H1 (cell line): ENCODE results near the gene FGFBP1. TPM values are rescaled to one million over a fixed set of nuclear protein-coding genes. Genes with fewer than 3 reads are reported as not detected.

Experiments
- CTCF ChIA-PET: fragments of 300-600 bp; sonication (Branson Sonifier 250); formaldehyde crosslinking; loops from one replicate; lab custom pipeline; 2021; ENCODE audit not compliant: partially characterized antibody; lab: Charles Lee
- POLR2A ChIA-PET: fragments of 300-600 bp; sonication (Branson Sonifier 250); formaldehyde crosslinking; loops from one replicate; lab custom pipeline; 2021; ENCODE audit warnings: inconsistent platforms; ENCODE audit not compliant: partially characterized antibody; lab: Charles Lee
- DNase-seq, 2 experiments: peaks; one replicate each; pipeline versions ENCODE4 v3.0.0 to v3.0.0-alpha.2; 2010 to 2022; ENCODE audit warnings: low spot score in 2 of 2, low read depth in 1 of 2, mixed read lengths in 1 of 2
- FAIRE-seq: peaks from 2 replicates; lab custom pipeline; 2011; peaks lifted over from hg19 to GRCh38; lab: Jason Lieb, UNC
- H2AFZ ChIP-seq: 2 replicates; pipeline ENCODE4 v1.8.1; 2012; ENCODE audit warnings: low read length, inconsistent platforms
- H2AK5ac ChIP-seq: 2 replicates; pipeline ENCODE4 v1.6.1; 2013; ENCODE audit warnings: low read depth, low read length
- H2BK120ac ChIP-seq: replicated peaks from 2 replicates; pipeline ENCODE3; 2013; ENCODE audit warnings: low read depth, low read length, inconsistent platforms
- H2BK12ac ChIP-seq: 2 replicates; pipeline ENCODE4 v1.6.1; 2013; ENCODE audit warnings: low read depth, low read length
- H2BK15ac ChIP-seq: 2 replicates; pipeline ENCODE4 v1.6.1; 2013; ENCODE audit warnings: low read length
- H2BK20ac ChIP-seq: 2 replicates; pipeline ENCODE4 v1.6.1; 2013; ENCODE audit warnings: low read length
- H2BK5ac ChIP-seq: 2 replicates; pipeline ENCODE4 v1.6.1; 2013; ENCODE audit warnings: low read depth, low read length
- H3K14ac ChIP-seq: 2 replicates; pipeline ENCODE4 v1.6.1; 2013; ENCODE audit warnings: inconsistent platforms; ENCODE audit not compliant: insufficient read length
- H3K18ac ChIP-seq: 2 replicates; pipeline ENCODE4 v1.6.1; 2013; ENCODE audit warnings: low read length; ENCODE audit errors: extremely low read depth
- H3K23ac ChIP-seq: 2 replicates; pipeline ENCODE4 v1.6.1; 2013; ENCODE audit warnings: inconsistent platforms; ENCODE audit not compliant: insufficient read length
- H3K23me2 ChIP-seq: 2 replicates; pipeline ENCODE4 v1.6.1; 2013; ENCODE audit warnings: low read depth, low read length
- H3K27ac ChIP-seq: 2 replicates; pipeline ENCODE4 v1.6.1; 2011; ENCODE audit warnings: low read depth, low read length, inconsistent platforms
- H3K27me3 ChIP-seq, 4 experiments: replicated peaks in 1 of 4; 1 replicate in 1 of 4; 2 replicates in 3 of 4; pipeline versions ENCODE4 v1.6.1 to v1.8.1; 2011 to 2013; ENCODE audit warnings: low read length in 3 of 4, mild to moderate bottlenecking in 3 of 4, inconsistent platforms in 2 of 4, mixed read lengths in 2 of 4, moderate library complexity in 1 of 4; ENCODE audit not compliant: control insufficient read depth in 3 of 4, insufficient read depth in 3 of 4; ENCODE audit errors: extremely low read depth in 1 of 4
- H3K36me3 ChIP-seq, 4 experiments: 2 replicates each; pipeline versions ENCODE4 v1.6.1 to v1.8.1; 2011 to 2013; ENCODE audit warnings: mild to moderate bottlenecking in 4 of 4, low read length in 3 of 4, moderate library complexity in 2 of 4, control low read depth in 1 of 4, inconsistent platforms in 1 of 4; ENCODE audit not compliant: insufficient read depth in 4 of 4, control insufficient read depth in 2 of 4
- H3K4ac ChIP-seq: replicated peaks from 2 replicates; pipeline ENCODE3; 2013; ENCODE audit warnings: low read length, low read depth, mixed read lengths, inconsistent platforms; ENCODE audit not compliant: insufficient read length
- H3K4me1 ChIP-seq, 4 experiments: replicated peaks in 1 of 4; 1 replicate in 1 of 4; 2 replicates in 3 of 4; pipeline versions ENCODE4 v1.6.1 to v1.8.1; 2011 to 2013; ENCODE audit warnings: low read length in 3 of 4, inconsistent platforms in 2 of 4, mixed read lengths in 1 of 4; ENCODE audit not compliant: insufficient read depth in 4 of 4, control insufficient read depth in 3 of 4
- H3K4me2 ChIP-seq, 2 experiments: 2 replicates each; pipeline versions ENCODE4 v1.6.1 to v1.8.1; 2011 to 2013; ENCODE audit warnings: low read depth in 2 of 2, low read length in 2 of 2, control low read depth in 1 of 2, inconsistent platforms in 1 of 2, mild to moderate bottlenecking in 1 of 2; ENCODE audit not compliant: insufficient read depth in 1 of 2
- H3K4me3 ChIP-seq, 4 experiments: fragments of 200-600, 300-600 bp in 1 of 4; sonication (generic), shearing (Covaris generic), sonication (Bioruptor Twin) in 1 of 4; 2 replicates each; pipeline versions ENCODE4 v1.5.1 to v1.8.1; 2011 to 2016; ENCODE audit warnings: low read length in 4 of 4, low read depth in 3 of 4, control low read depth in 2 of 4, inconsistent platforms in 2 of 4, mild to moderate bottlenecking in 2 of 4, mixed read lengths in 1 of 4, moderate library complexity in 1 of 4; ENCODE audit not compliant: insufficient read depth in 2 of 4; ENCODE audit errors: extremely low read depth in 1 of 4
- H3K56ac ChIP-seq: replicated peaks from 2 replicates; pipeline ENCODE3; 2013; ENCODE audit warnings: low read depth, mild to moderate bottlenecking, mixed read lengths, low read length, inconsistent platforms; ENCODE audit not compliant: insufficient read length
- H3K79me1 ChIP-seq: 2 replicates; pipeline ENCODE4 v1.6.1; 2013; ENCODE audit warnings: low read depth, low read length, control low read depth
- H3K79me2 ChIP-seq, 2 experiments: 2 replicates each; pipeline versions ENCODE4 v1.6.1 to v1.8.1; 2012 to 2013; ENCODE audit warnings: low read length in 2 of 2, mild to moderate bottlenecking in 2 of 2, inconsistent platforms in 1 of 2; ENCODE audit not compliant: insufficient read depth in 2 of 2, control insufficient read depth in 1 of 2
- H3K9ac ChIP-seq, 4 experiments: replicated peaks in 1 of 4; 1 replicate in 1 of 4; 2 replicates in 3 of 4; pipeline versions ENCODE4 v1.6.1 to v1.8.1; 2011 to 2013; ENCODE audit warnings: low read depth in 3 of 4, low read length in 3 of 4, control low read depth in 2 of 4, mild to moderate bottlenecking in 2 of 4, moderate library complexity in 2 of 4, inconsistent platforms in 1 of 4; ENCODE audit errors: extremely low read depth in 1 of 4
- H3K9me3 ChIP-seq, 2 experiments: 2 replicates each; pipeline versions ENCODE4 v1.6.1 to v1.8.1; 2012 to 2013; ENCODE audit warnings: mild to moderate bottlenecking in 2 of 2, moderate library complexity in 2 of 2, control low read depth in 1 of 2, inconsistent platforms in 1 of 2, low read depth in 1 of 2, low read length in 1 of 2, mixed read lengths in 1 of 2; ENCODE audit not compliant: insufficient read depth in 2 of 2
- H4K20me1 ChIP-seq, 2 experiments: replicated peaks in 1 of 2; 2 replicates each; pipeline versions ENCODE3 to v1.8.1; 2011 to 2013; ENCODE audit warnings: inconsistent platforms in 2 of 2, low read length in 2 of 2, mild to moderate bottlenecking in 1 of 2; ENCODE audit not compliant: insufficient read depth in 2 of 2, control insufficient read depth in 1 of 2
- H4K5ac ChIP-seq: 2 replicates; pipeline ENCODE4 v1.6.1; 2013; ENCODE audit warnings: low read length, low read depth, mixed read lengths, inconsistent platforms; ENCODE audit not compliant: insufficient read length
- H4K8ac ChIP-seq: 2 replicates; pipeline ENCODE4 v1.8.0; 2013; ENCODE audit warnings: mild to moderate bottlenecking, moderate library complexity, low read length, inconsistent platforms; ENCODE audit not compliant: insufficient read depth; ENCODE audit errors: extremely low read depth
- H4K91ac ChIP-seq: replicated peaks from 2 replicates; pipeline ENCODE3; 2013; ENCODE audit warnings: low read length, mixed read lengths, inconsistent platforms; ENCODE audit not compliant: insufficient read length
- GABPA ChIP-seq: IDR thresholded peaks from 2 replicates; pipeline ENCODE4 v1.6.1; 2011; ENCODE audit warnings: mild to moderate bottlenecking, low read length, moderate library complexity, borderline replicate concordance; ENCODE audit not compliant: insufficient read depth
- GTF2F1 ChIP-seq: IDR thresholded peaks from 2 replicates; pipeline ENCODE4 v1.6.1; 2012; ENCODE audit warnings: low read depth, low read length, improper control_type of control experiment, borderline replicate concordance
- POLR2AphosphoS5 ChIP-seq: IDR thresholded peaks from 2 replicates; pipeline ENCODE4 v1.6.1; 2011; ENCODE audit warnings: low read depth, low read length
- POU5F1 ChIP-seq: IDR thresholded peaks from 2 replicates; pipeline ENCODE4 v1.6.1; 2011; ENCODE audit warnings: low read depth, mild to moderate bottlenecking, low read length, moderate library complexity
- SIN3A ChIP-seq, 2 experiments: IDR thresholded peaks in 1 of 2; conservative IDR thresholded peaks in 1 of 2; 2 replicates each; pipeline ENCODE4 v1.6.1; 2011 to 2012; ENCODE audit warnings: low read length in 2 of 2, improper control_type of control experiment in 1 of 2, low read depth in 1 of 2, mild to moderate bottlenecking in 1 of 2
- SIRT6 ChIP-seq: IDR thresholded peaks from one replicate; pipeline ENCODE4 v1.7.1; 2012; ENCODE audit warnings: low read length, inconsistent platforms
- SP1 ChIP-seq: IDR thresholded peaks from 2 replicates; pipeline ENCODE4 v1.6.1; 2011; ENCODE audit warnings: low read depth, low read length
- YY1 ChIP-seq: IDR thresholded peaks from 2 replicates; pipeline ENCODE4 v1.6.1; 2011; ENCODE audit warnings: low read depth, mild to moderate bottlenecking, low read length
- WGBS, 2 experiments: shearing (Covaris generic) in 1 of 2; methylation state at CpG; one replicate each; pipeline versions ENCODE4 v1.1.6 to v1.1.7; 2013 to 2015; ENCODE audit warnings: low lambda C conversion rate in 2 of 2, mixed read lengths in 2 of 2, inconsistent platforms in 1 of 2, low coverage in 1 of 2, missing lambda C conversion rate in 1 of 2; ENCODE audit not compliant: insufficient replicate concordance in 2 of 2, insufficient coverage in 1 of 2, insufficient read length in 1 of 2; ENCODE audit errors: extremely low coverage in 1 of 2, missing lambda C conversion rate in 1 of 2; 5-methylcytosine and 5-hydroxymethylcytosine counted together
- polyA plus RNA-seq, 7 experiments: library from polyadenylated mRNA; depleted of rRNA in 3 of 7; stranded (reverse) in 5 of 7; unstranded in 2 of 7; fragments of >200 nt in 5 of 7; fragments of 200-250 nt in 2 of 7; gene quantifications; 1 replicate in 5 of 7; 2 replicates in 1 of 7; 4 replicates in 1 of 7; pipeline versions ENCODE4 v1.2.1 to v1.2.3, GENCODE V29; 2011 to 2013; ENCODE audit warnings: missing spikeins in 2 of 7, mixed read lengths in 2 of 7
- total RNA-seq: library from RNA; stranded (reverse); fragmentation: NEBNext Ultra II Directional; extraction: Animal tissue kit (Norgen Biotek cat#: 25700); gene quantifications from 2 replicates; pipeline ENCODE4 v1.2.1, GENCODE V29; 2021
- TF ChIP-seq, protein P1 (sequence below): IDR thresholded peaks from 2 replicates; pipeline ENCODE4 v1.6.1; 2012; ENCODE audit warnings: low read length, inconsistent platforms
- TF ChIP-seq, protein P2 (sequence below), 3 experiments: IDR thresholded peaks; 1 replicate in 2 of 3; 2 replicates in 1 of 3; pipeline versions ENCODE4 v1.5.1 to v1.6.1; 2011; ENCODE audit warnings: low read length in 3 of 3, mild to moderate bottlenecking in 3 of 3, inconsistent platforms in 2 of 3, low read depth in 1 of 3, moderate library complexity in 1 of 3; ENCODE audit not compliant: insufficient read depth in 1 of 3; ENCODE audit errors: control extremely low read depth in 1 of 3

FGFBP1 gene
- total and polyA plus RNA-seq, 2 of the 8 experiments (the other 6 are each of a cell fraction or from before 2014, with no cell fraction given), result 0.17 to 0.20 TPM

- no peak for DNase-seq
- no peak overlapping the region for H4K8ac ChIP-seq
- no peak overlapping the region for H2BK12ac ChIP-seq
- H3K9ac ChIP-seq, result no peak overlapping the region
- no peak overlapping the region for H3K56ac ChIP-seq
- H3K79me1 ChIP-seq, result no peaks in the 10 kb centered on the region
- H3K27me3 ChIP-seq, result no peaks in the 10 kb centered on the region
- H3K14ac ChIP-seq, result no peak overlapping the region
- H2BK120ac ChIP-seq, result no peak overlapping the region
- H3K4me2 ChIP-seq, result no peak overlapping the region
- no peak overlapping the region for H2AFZ ChIP-seq
- FAIRE-seq, result no peak
- CTCF ChIA-PET, result interaction anchor here (0.7 to 2.4 kb wide), 5 partner anchors 9 to 83 kb away, joined by 3 to 6 read pairs (median 3); no protein-coding TSS in a partner anchor
- no peak overlapping the region for H4K5ac ChIP-seq
- peaks cover 0 to 11% (median 0%) of the 10 kb centered on the region in 4 experiments; a peak in 2 of 7 replicates for H3K4me1 ChIP-seq
- no peak overlapping the region for H3K4ac ChIP-seq
- no peaks in the 10 kb centered on the region for H4K20me1 ChIP-seq
- H3K27ac ChIP-seq, result no peak overlapping the region
- H3K9me3 ChIP-seq, result no peaks in the 10 kb centered on the region
- no peak overlapping the region for H2BK5ac ChIP-seq
- H3K36me3 ChIP-seq, result no peaks in the 10 kb centered on the region
- WGBS, 2 experiments, result 94% methylated on average over 9 of the region's 9 CpGs; no CpG with 5 or more reads in 1 of the 2 experiments
- POLR2A ChIA-PET, result no interaction called here
- H3K4me3 ChIP-seq, result no peak overlapping the region
- H4K91ac ChIP-seq, result no peak overlapping the region
- H3K23me2 ChIP-seq, result no peaks in the 10 kb centered on the region
- H3K79me2 ChIP-seq, result no peaks in the 10 kb centered on the region
- no peak overlapping the region for H2BK20ac ChIP-seq
- no peak overlapping the region for H3K18ac ChIP-seq
- no peak overlapping the region for H2AK5ac ChIP-seq
- no peak overlapping the region for H2BK15ac ChIP-seq
- no peak overlapping the region for H3K23ac ChIP-seq
- TF ChIP-seq POLR2AphosphoS5, result no peak
- TF ChIP-seq, protein P1, sequence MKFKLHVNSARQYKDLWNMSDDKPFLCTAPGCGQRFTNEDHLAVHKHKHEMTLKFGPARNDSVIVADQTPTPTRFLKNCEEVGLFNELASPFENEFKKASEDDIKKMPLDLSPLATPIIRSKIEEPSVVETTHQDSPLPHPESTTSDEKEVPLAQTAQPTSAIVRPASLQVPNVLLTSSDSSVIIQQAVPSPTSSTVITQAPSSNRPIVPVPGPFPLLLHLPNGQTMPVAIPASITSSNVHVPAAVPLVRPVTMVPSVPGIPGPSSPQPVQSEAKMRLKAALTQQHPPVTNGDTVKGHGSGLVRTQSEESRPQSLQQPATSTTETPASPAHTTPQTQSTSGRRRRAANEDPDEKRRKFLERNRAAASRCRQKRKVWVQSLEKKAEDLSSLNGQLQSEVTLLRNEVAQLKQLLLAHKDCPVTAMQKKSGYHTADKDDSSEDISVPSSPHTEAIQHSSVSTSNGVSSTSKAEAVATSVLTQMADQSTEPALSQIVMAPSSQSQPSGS, result no peak
- TF ChIP-seq SIRT6, result no peak
- TF ChIP-seq YY1, result no peak
- TF ChIP-seq POU5F1, result no peak
- no peak for TF ChIP-seq SP1
- TF ChIP-seq, protein P2, sequence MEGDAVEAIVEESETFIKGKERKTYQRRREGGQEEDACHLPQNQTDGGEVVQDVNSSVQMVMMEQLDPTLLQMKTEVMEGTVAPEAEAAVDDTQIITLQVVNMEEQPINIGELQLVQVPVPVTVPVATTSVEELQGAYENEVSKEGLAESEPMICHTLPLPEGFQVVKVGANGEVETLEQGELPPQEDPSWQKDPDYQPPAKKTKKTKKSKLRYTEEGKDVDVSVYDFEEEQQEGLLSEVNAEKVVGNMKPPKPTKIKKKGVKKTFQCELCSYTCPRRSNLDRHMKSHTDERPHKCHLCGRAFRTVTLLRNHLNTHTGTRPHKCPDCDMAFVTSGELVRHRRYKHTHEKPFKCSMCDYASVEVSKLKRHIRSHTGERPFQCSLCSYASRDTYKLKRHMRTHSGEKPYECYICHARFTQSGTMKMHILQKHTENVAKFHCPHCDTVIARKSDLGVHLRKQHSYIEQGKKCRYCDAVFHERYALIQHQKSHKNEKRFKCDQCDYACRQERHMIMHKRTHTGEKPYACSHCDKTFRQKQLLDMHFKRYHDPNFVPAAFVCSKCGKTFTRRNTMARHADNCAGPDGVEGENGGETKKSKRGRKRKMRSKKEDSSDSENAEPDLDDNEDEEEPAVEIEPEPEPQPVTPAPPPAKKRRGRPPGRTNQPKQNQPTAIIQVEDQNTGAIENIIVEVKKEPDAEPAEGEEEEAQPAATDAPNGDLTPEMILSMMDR (IDR thresholded peaks at IDR 0.05; ENCODE audit: control extremely low read depth in 1 of 3, insufficient read depth in 1 of 3, low read depth in 1 of 3, low read length in 3 of 3), result no peak
- no peak for TF ChIP-seq SIN3A (conservative IDR thresholded peaks at IDR 0.05 in 1 of 2, IDR thresholded peaks at IDR 0.05 in 1 of 2; ENCODE audit: low read depth in 1 of 2, low read length in 2 of 2)
- TF ChIP-seq GABPA, result no peak
- no peak for TF ChIP-seq GTF2F1
Observed at GRCh38 chr4:15888515-15888914, 50.0 kb downstream of the FGFBP1 start.
